Right lobe of liver (tissue), 6 donors: ENCODE results near the gene PIAS1. TPM values are rescaled to one million over a fixed set of nuclear protein-coding genes. Genes with fewer than 3 reads are reported as not detected.

Experiments used
- ATAC-seq, 4 donors: fragments of 200-7000 bp; cut with Tn5 transposase; one replicate each; pipeline ENCODE4 v1.9.1; 2020; ENCODE audit warnings: mild to moderate bottlenecking in 4 of 4, moderate library complexity in 4 of 4
- DNase-seq, 3 donors: peaks; one replicate each; pipeline ENCODE4 v3.0.0-alpha.2; 2020
- H3K27ac ChIP-seq, 3 donors: fragments of 200-600 bp; one replicate each; pipeline ENCODE4 v1.8.0; 2022
- H3K27me3 ChIP-seq, 2 donors: fragments of 200-600 bp; one replicate each; pipeline ENCODE4 v1.8.0; 2022
- H3K36me3 ChIP-seq, 4 donors: fragments of 200-600 bp; sonication (generic) in 1 of 4; one replicate each; pipeline versions ENCODE4 v1.5.1 to v1.8.0; 2017 to 2022; ENCODE audit warnings: control low read depth in 1 of 4
- H3K4me1 ChIP-seq, 4 donors: fragments of 200-600 bp; sonication (generic) in 1 of 4; one replicate each; pipeline versions ENCODE4 v1.5.1 to v1.8.0; 2017 to 2022; ENCODE audit warnings: control low read depth in 1 of 4
- H3K4me3 ChIP-seq, 3 donors: fragments of 200-600 bp; one replicate each; pipeline ENCODE4 v1.8.0; 2022
- H3K9me3 ChIP-seq, 4 donors: fragments of 200-600 bp; sonication (generic) in 1 of 4; one replicate each; pipeline versions ENCODE4 v1.5.1 to v1.8.0; 2017 to 2022; ENCODE audit warnings: control low read depth in 1 of 4
- POLR2A ChIP-seq: fragments of 450-650 bp; IDR thresholded peaks from one replicate; pipeline ENCODE4 v1.6.1; 2017; ENCODE audit warnings: antibody characterized with exemption, mild to moderate bottlenecking
- WGBS: methylation state at CpG from one replicate; pipeline ENCODE4 v1.1.6; 2018; ENCODE audit warnings: low coverage, low lambda C conversion rate; ENCODE audit not compliant: insufficient coverage; ENCODE audit errors: missing lambda C conversion rate; 5-methylcytosine and 5-hydroxymethylcytosine counted together
- intact Hi-C, 2 donors: fragments of 100-400 bp; cut with DNase I; formaldehyde crosslinking; loops; one replicate each; pipeline versions ENCODE4 v1.11.2 to v1.14.1; 2022
- total RNA-seq, 6 experiments: library from RNA; depleted of rRNA in 2 of 6; stranded (reverse); fragments of >200 nt in 2 of 6; fragmentation: NEBNext Ultra II Directional in 3 of 6; extraction: Animal tissue kit (Norgen Biotek cat#: 25700) in 3 of 6; gene quantifications; one replicate each; pipeline versions ENCODE4 v1.1.0 to v1.2.4, GENCODE V29; 2016 to 2023
- TF ChIP-seq, protein P1 (sequence below), 4 donors: fragments of 200-600 bp in 3 of 4; fragments of 450-650 bp in 1 of 4; IDR thresholded peaks; one replicate each; pipeline versions ENCODE4 v1.5.1 to v1.8.0; 2016 to 2022; ENCODE audit warnings: antibody characterized with exemption in 4 of 4, mild to moderate bottlenecking in 2 of 4
- donor health status: DM: no; HTN: yes; CAD: no.
- donor health status: DM: no; HTN: no; CAD: no.
- donor health status: DM: no; HTN: no; CAD: no.
- donor health status: DM: no; HTN: yes; CAD: no.
- donor health status: DM: no; HTN: yes; CAD: no.

The PIAS1 gene
- total RNA-seq, 6 experiments from 2014 or later: 8.1 to 17.3 (median 13.1) TPM

DNA sequence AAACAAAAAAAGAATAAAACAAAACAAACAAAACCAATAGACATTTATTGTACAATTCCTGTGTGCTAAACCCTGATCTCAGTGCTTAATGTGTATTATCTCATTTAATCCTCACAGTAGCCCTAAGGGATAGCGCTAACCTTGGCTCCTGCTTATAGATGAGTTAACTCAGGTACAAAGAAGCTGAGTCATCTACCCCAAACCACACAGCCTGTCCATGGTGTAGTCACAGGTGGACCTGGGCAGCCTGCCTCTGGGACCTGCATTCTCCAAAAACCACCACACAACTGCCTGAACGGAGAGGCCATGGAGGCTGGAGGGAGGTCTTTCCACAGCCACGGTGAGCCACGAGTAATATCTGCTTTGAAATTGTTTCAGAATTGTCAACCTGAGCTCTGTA is 180.9 kb downstream of the PIAS1 start:
- ATAC-seq (no peak), DNase-seq (no peak)
- WGBS: 79% methylated on average over 3 of the region's 4 CpGs
- Histone ChIP-seq H3K27me3 (no peaks in the 10 kb centered on the region), H3K4me3 (no peak overlapping the region), H3K4me1 (peaks cover 0 to 16% (median 4%) of the 10 kb centered on the region in 4 donors), H3K9me3 (no peaks in the 10 kb centered on the region), H3K27ac (no peak overlapping the region), H3K36me3 (no peaks in the 10 kb centered on the region)
- TF ChIP-seq POLR2A: no peak
- TF ChIP-seq, protein P1, sequence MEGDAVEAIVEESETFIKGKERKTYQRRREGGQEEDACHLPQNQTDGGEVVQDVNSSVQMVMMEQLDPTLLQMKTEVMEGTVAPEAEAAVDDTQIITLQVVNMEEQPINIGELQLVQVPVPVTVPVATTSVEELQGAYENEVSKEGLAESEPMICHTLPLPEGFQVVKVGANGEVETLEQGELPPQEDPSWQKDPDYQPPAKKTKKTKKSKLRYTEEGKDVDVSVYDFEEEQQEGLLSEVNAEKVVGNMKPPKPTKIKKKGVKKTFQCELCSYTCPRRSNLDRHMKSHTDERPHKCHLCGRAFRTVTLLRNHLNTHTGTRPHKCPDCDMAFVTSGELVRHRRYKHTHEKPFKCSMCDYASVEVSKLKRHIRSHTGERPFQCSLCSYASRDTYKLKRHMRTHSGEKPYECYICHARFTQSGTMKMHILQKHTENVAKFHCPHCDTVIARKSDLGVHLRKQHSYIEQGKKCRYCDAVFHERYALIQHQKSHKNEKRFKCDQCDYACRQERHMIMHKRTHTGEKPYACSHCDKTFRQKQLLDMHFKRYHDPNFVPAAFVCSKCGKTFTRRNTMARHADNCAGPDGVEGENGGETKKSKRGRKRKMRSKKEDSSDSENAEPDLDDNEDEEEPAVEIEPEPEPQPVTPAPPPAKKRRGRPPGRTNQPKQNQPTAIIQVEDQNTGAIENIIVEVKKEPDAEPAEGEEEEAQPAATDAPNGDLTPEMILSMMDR (IDR thresholded peaks at IDR 0.05): no peak
- intact Hi-C loops: no loop called here

DNA sequence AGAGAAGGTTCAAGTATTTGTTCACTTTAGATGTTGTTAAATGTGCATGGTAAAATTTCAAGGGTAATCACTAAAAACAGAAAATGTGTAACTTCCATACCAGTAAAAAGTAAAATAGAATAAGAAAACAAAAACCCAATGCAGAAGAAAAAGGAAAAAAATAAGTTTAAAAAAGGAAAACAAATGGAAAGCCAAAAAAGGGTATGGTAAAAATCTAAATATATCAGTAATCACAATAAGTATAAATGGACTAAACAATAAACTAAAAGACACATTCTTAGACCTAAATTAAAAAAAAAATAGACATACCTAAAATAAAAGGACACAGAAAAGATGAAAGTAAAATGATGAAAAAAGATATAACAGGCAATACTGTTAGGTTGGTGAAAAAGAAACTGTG is 184.9 kb downstream of the PIAS1 start:
- Histone ChIP-seq H3K4me3 (no peak overlapping the region), H3K27ac (no peak overlapping the region), H3K9me3 (no peaks in the 10 kb centered on the region), H3K27me3 (no peaks in the 10 kb centered on the region), H3K4me1 (no peaks in the 10 kb centered on the region), H3K36me3 (no peaks in the 10 kb centered on the region)
- DNase-seq (no peak), ATAC-seq (no peak)
- intact Hi-C loops: no loop called here
- TF ChIP-seq, protein P1 (IDR thresholded peaks at IDR 0.05): no peak
- TF ChIP-seq POLR2A: no peak

DNA sequence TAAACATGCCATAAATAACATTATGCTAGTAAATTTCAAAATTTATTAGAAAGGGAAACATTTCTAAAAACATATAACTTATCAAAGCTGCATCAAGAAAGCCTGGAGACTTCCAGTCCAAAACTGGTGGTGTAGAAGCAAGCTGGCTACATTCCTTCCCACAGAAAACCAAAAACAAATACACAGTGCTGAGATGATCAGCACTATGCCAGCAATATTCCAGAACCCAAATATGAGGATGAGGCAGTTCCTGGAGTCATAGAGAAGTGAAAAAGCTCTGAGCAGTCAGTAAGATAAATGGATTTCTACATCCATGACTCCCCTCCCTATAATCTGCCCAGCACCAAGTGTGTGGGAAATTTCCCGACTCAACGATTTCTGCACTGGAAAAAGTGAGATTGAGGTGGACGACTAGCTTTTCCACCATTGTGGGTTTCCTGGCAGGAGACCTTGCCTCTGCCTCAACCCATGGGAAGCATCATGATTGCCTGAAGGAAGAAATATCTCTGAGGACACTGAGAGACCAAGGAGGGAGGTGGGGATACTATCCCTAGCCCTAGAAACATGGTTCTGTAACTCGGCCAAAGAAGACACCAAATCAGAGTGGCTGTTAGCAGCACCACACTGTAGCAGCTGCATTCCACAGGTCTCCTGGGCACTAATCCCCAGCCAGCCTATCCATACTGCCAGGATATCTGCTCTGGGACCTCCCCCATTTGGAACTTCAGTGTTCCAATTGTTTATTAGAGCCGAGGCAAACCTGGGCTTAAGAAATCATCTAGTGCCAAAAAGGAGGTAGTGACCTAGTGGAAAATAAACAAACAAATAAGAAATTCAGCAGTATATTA is 187.2 kb downstream of the PIAS1 start:
- no peaks in the 10 kb centered on the region for H3K36me3 ChIP-seq
- H3K4me1 ChIP-seq: no peaks in the 10 kb centered on the region
- intact Hi-C loops: loop anchor here in 1 of 2 donors (10.0 kb wide), 1 partner anchor 143 kb away; no protein-coding TSS in a partner anchor
- H3K27ac ChIP-seq: no peak overlapping the region
- 69% methylated on average over 3 of the region's 5 CpGs for WGBS
- no peaks in the 10 kb centered on the region for H3K9me3 ChIP-seq
- DNase-seq: no peak
- no peaks in the 10 kb centered on the region for H3K27me3 ChIP-seq
- TF ChIP-seq, protein P1 (IDR thresholded peaks at IDR 0.05): no peak
- TF ChIP-seq POLR2A: no peak
- ATAC-seq: no peak
- no peak overlapping the region for H3K4me3 ChIP-seq

Other genes starting within 250 kb of the PIAS1 start
- under 1 TPM in 5 of 6 experiments, not detected in 1; 0.05 to 0.21 (median 0.09) TPM for gene SKOR1, start 228.8 kb upstream of the PIAS1 start, total RNA-seq
- gene RNU6-1, start 214.3 kb upstream of the PIAS1 start, total RNA-seq: not detected
- gene CALML4, start 151.0 kb downstream of the PIAS1 start, total RNA-seq: 1 to 10 TPM; 3.3 to 9.8 (median 6.1) TPM
- 10 to 100 TPM; 10.7 to 24.3 (median 15.2) TPM for gene CLN6, start 175.4 kb downstream of the PIAS1 start, total RNA-seq
- gene FEM1B, start 223.4 kb downstream of the PIAS1 start, total RNA-seq: 10 to 100 TPM; 17.7 to 28.3 (median 23.1) TPM